Nephron progenitor cell (in vitro differentiated cells): Measurements from ENCODE around the gene MLYCD.

Experiments
- DNase-seq: peaks from one replicate; pipeline ENCODE4 v3.0.0; 2021
- H3K27ac Mint-ChIP-seq: 2 replicates; pipeline ENCODE4 v1.8.0; 2021; ENCODE audit warnings: mild to moderate bottlenecking, moderate library complexity, mixed read lengths
- H3K27me3 Mint-ChIP-seq: 2 replicates; pipeline ENCODE4 v1.8.0; 2021; ENCODE audit warnings: mild to moderate bottlenecking, low read depth, mixed read lengths; ENCODE audit not compliant: poor library complexity
- H3K36me3 Mint-ChIP-seq: 2 replicates; pipeline ENCODE4 v1.8.0; 2021; ENCODE audit warnings: low read depth, mixed read lengths
- H3K4me1 Mint-ChIP-seq: 2 replicates; pipeline ENCODE4 v1.8.0; 2021; ENCODE audit warnings: mixed read lengths
- H3K4me3 Mint-ChIP-seq: 2 replicates; pipeline ENCODE4 v1.8.0; 2021; ENCODE audit warnings: mild to moderate bottlenecking, moderate library complexity, mixed read lengths
- H3K9me3 Mint-ChIP-seq: 2 replicates; pipeline ENCODE4 v1.8.0; 2021; ENCODE audit warnings: mild to moderate bottlenecking, moderate library complexity, mixed read lengths
- TF ChIP-seq, protein P1 (sequence below): fragments of 200-600 bp; sonication (generic); IDR thresholded peaks from 2 replicates; pipeline ENCODE4 v1.5.0; 2021; ENCODE audit warnings: antibody characterized with exemption

The MLYCD gene

DNA sequence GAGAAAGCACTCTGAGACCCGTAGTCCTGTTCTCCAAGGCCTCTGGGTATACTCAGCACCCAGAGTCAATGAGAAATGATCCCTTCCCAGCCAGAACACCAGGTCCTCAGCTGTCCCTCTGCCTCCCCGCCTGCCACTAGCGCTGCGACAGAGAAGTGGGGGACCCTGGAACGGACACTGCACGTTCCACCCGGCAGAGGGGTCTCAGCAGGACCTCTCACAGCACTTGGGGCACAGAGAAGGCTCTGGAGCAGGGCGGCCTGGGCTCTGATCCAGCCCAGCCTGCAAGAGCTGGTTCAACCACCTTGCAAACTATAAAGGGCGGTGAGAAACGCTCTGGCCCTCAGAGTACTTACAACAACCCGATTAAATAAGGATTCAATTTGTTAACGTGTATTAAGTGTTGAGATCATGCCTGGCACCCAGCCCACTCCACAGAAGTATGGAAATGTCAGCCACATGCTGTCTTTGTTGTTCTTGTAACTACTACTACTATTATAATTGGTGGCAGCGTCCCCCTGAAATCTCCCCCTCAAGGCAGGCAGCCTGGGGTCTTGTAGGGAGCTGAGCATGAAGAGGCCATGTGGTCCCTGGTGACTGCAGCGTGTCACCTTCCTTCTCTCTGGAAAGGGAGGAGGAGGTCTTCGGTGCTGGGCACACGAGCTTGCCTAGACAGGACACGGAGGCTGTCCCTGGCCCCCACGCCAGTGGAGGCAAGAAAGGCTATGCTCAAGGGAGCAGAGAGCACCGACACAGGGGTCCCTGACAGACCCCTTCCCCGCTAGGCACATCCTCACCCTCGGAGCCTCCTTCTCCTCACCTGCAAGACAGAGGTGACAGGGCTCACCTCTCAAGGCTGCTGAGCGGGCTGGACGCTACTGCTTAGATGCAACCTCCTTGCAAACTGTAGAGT, 56.6 kb downstream of the MLYCD start:
- TF ChIP-seq, protein P1, sequence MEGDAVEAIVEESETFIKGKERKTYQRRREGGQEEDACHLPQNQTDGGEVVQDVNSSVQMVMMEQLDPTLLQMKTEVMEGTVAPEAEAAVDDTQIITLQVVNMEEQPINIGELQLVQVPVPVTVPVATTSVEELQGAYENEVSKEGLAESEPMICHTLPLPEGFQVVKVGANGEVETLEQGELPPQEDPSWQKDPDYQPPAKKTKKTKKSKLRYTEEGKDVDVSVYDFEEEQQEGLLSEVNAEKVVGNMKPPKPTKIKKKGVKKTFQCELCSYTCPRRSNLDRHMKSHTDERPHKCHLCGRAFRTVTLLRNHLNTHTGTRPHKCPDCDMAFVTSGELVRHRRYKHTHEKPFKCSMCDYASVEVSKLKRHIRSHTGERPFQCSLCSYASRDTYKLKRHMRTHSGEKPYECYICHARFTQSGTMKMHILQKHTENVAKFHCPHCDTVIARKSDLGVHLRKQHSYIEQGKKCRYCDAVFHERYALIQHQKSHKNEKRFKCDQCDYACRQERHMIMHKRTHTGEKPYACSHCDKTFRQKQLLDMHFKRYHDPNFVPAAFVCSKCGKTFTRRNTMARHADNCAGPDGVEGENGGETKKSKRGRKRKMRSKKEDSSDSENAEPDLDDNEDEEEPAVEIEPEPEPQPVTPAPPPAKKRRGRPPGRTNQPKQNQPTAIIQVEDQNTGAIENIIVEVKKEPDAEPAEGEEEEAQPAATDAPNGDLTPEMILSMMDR = no peak
- no peaks in the 10 kb centered on the region for H3K36me3 Mint-ChIP-seq
- no peak overlapping the region for H3K4me3 Mint-ChIP-seq
- DNase-seq = no peak
- peaks cover 17% of the 10 kb centered on the region for H3K27me3 Mint-ChIP-seq
- H3K4me1 Mint-ChIP-seq = peaks cover 17% of the 10 kb centered on the region
- no peaks in the 10 kb centered on the region for H3K9me3 Mint-ChIP-seq
- no peak overlapping the region for H3K27ac Mint-ChIP-seq

DNA sequence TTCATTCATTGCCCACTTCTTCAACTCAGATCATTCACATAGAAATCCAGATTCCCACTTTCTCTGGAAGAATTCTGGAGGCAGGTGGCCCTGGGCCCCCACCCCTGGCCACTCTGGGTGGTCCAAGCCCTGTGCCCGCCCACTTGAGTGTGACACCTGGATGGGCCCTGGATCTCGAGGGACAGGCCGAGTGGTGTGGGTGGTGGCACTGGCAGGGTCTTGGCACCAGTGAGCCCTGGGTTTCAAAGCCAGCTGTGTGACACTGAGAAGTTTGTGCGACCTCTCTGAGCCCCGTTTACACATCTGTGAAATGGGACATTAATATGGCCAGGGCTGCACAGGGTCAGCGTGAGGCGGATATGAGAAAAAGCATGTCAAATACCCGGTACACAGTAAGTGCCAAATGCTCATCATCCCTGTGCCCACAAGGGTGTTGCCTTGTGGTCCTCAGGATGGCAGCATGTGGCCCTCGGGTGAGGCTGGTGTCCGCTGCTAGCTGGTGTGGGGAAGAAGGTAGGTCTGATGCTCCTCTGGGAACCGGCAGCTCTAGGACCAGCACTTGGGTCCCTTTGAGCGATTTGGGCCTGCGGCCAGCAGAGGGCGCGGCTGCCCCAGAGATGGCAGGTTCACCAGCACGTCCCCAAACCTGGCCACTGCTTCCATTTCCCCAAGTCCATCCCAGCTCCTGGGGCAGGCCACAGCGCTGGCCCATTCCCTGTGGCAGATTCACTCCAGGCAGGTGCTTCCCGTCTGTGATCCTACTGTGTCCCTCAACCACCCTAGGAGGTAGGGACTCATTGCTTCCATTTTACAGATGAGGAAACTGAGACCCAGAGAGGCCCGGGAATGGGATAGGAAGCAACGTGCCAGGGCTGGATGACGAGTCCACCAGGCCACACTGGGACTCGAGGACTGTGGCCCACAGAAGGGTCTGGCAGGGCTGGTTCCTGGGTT, 57.7 kb downstream of the MLYCD start:
- Mint-ChIP-seq H3K27ac (no peak overlapping the region), H3K4me3 (no peak overlapping the region), H3K27me3 (peaks cover 17% of the 10 kb centered on the region), H3K36me3 (no peaks in the 10 kb centered on the region), H3K9me3 (no peaks in the 10 kb centered on the region), H3K4me1 (peaks cover 17% of the 10 kb centered on the region)
- DNase-seq = peak; percentile 89
- TF ChIP-seq, protein P1 = peak; percentile 93

DNA sequence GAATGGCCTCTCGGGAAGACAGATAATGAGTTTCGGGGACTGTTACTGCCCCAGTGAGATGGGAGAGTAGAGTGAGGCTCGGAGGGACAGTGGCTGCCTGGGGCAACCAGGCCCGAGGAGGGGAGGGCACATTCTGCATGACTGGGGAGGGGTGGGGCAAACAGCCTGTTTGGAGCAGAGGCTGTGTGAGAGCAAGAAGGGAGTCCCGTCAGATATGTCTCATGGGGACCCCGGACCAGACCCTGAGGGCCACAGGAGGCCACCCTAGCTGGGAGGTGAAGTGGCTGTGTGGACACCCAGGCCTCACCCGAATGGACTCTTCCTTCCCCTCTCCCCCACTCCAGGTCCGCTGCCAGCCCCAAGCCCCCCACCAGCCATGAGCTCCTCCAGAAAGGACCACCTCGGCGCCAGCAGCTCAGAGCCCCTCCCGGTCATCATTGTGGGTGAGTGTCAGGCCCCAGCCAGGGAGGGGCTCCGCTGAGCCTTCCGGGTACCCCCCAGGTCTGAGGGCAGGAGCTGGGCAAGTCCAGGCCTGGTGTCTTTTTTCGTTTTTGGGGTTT, 58.5 kb downstream of the MLYCD start:
- H3K27ac Mint-ChIP-seq = no peak overlapping the region
- DNase-seq = no peak
- H3K4me1 Mint-ChIP-seq = peaks cover 17% of the 10 kb centered on the region
- H3K4me3 Mint-ChIP-seq = no peak overlapping the region
- TF ChIP-seq, protein P1 = no peak
- no peaks in the 10 kb centered on the region for H3K36me3 Mint-ChIP-seq
- H3K9me3 Mint-ChIP-seq = no peaks in the 10 kb centered on the region
- peaks cover 14% of the 10 kb centered on the region for H3K27me3 Mint-ChIP-seq

DNA sequence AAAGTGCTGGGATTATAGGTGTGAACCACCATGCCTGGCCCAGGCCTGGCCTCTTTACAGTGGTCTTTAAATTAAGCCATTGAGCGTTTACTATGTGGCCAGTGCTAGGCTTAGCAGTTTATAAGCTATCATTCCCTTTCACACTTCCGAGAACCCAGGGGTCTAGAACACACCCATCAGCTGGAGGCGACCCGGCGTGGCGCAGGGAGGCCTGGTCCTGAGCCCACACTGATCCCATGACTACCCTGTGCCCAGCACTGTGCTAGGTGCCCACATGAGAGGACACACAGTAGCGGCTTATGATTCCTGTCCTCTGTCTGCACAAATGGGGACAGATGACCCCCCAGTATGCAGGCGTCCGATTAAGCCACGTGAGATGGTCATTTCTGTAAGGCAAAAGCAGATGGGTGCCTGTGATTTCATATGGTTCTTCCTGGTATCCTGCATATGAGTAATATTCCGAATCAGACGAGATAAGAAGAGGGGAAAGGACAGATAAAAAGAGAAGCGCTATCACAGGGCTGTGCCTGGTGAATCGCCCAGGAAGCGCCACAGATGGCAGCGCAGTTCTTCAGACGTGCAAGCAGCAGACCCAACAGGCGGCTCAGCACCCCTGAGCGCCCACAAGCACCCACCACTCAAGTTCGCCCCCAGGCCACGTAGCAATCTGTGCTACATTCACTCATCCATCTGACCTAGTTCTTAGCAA, 59.4 kb downstream of the MLYCD start:
- no peaks in the 10 kb centered on the region for H3K36me3 Mint-ChIP-seq
- H3K4me3 Mint-ChIP-seq = no peak overlapping the region
- TF ChIP-seq, protein P1 = no peak
- H3K4me1 Mint-ChIP-seq = peaks cover 17% of the 10 kb centered on the region
- DNase-seq = no peak
- peaks cover 14% of the 10 kb centered on the region for H3K27me3 Mint-ChIP-seq
- no peak overlapping the region for H3K27ac Mint-ChIP-seq
- no peaks in the 10 kb centered on the region for H3K9me3 Mint-ChIP-seq

DNA sequence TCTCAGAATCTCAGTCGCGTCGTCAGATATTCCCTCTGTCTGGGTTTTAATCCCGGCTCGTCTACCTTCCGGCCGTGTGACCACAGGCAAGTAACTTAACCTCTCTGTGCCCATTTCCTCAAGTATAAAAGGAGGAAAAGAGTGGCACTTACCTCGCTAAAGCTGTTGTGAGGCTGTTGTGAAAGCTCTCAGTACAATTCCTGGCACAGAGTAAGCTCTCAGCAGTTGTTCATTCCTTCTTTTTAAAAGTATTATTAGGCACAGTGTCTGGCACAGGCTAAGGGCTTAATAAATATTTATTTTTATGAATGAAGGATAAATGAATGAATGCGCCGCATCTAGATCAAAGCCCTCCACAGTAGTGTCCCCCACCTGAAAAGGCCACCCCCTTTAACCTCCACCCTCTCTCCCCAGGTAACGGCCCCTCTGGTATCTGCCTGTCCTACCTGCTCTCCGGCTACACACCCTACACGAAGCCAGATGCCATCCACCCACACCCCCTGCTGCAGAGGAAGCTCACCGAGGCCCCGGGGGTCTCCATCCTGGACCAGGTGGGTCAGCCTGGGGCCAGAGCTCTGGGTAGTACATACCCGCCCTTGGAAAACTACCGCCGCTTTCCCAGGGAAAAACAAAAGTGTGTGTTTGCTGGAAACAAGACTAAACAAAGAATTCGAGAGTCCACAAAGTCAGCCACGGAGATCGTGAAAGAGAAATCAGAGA, 60.1 kb downstream of the MLYCD start:
- Mint-ChIP-seq H3K9me3 (no peaks in the 10 kb centered on the region), H3K27ac (no peak overlapping the region), H3K27me3 (peaks cover 13% of the 10 kb centered on the region), H3K4me1 (peaks cover 11% of the 10 kb centered on the region), H3K36me3 (no peaks in the 10 kb centered on the region), H3K4me3 (no peak overlapping the region)
- DNase-seq = no peak
- TF ChIP-seq, protein P1 = no peak
